OCI-LY3 (cell line): ENCODE measurements around the gene SLC17A2.

Experiments used
- H2AFZ ChIP-seq: fragments of 200-600, 300-600 bp; shearing (Covaris generic); 2 replicates; pipeline ENCODE4 v1.6.0; 2014; ENCODE audit warnings: antibody characterized with exemption, low read depth, low read length
- H3K27ac ChIP-seq: fragments of 200-600, 300-600 bp; sonication (generic); 2 replicates; pipeline ENCODE4 v1.5.1; 2014; ENCODE audit warnings: mild to moderate bottlenecking, low read length, moderate library complexity, mixed read lengths
- H3K27me3 ChIP-seq: fragments of 200-600, 300-600 bp; sonication (generic); 2 replicates; pipeline ENCODE4 v1.6.1; 2014; ENCODE audit warnings: low read depth, low read length, mixed read lengths
- H3K36me3 ChIP-seq: fragments of 200-600, 300-600 bp; sonication (generic); replicated peaks from 2 replicates; pipeline ENCODE3; 2014; ENCODE audit warnings: low read depth, low read length, mixed read lengths
- H3K4me1 ChIP-seq: fragments of 300-600, 200-600 bp; sonication (generic); 2 replicates; pipeline ENCODE4 v1.6.1; 2014; ENCODE audit warnings: low read length, mixed read lengths
- H3K4me2 ChIP-seq: fragments of 200-600, 300-600 bp; sonication (generic); 2 replicates; pipeline ENCODE4 v1.6.1; 2014; ENCODE audit warnings: low read length, mixed read lengths
- H3K4me3 ChIP-seq: fragments of 300-600, 200-600 bp; sonication (generic); 2 replicates; pipeline ENCODE4 v1.5.1; 2014; ENCODE audit warnings: antibody characterized with exemption, mild to moderate bottlenecking, low read length, moderate library complexity
- H3K79me2 ChIP-seq: fragments of 300-600, 200-600 bp; shearing (Covaris generic); 2 replicates; pipeline ENCODE4 v1.6.1; 2014; ENCODE audit warnings: mild to moderate bottlenecking, low read length, mixed read lengths
- H3K9ac ChIP-seq: fragments of 300-600, 200-600 bp; shearing (Covaris generic); 2 replicates; pipeline ENCODE4 v1.6.0; 2014; ENCODE audit warnings: mild to moderate bottlenecking, low read length, moderate library complexity
- H3K9me3 ChIP-seq: fragments of 200-600, 300-600 bp; shearing (Covaris generic); 2 replicates; pipeline ENCODE4 v1.6.1; 2014; ENCODE audit warnings: low read length, mixed read lengths; ENCODE audit not compliant: insufficient read depth
- H4K20me1 ChIP-seq: fragments of 200-600, 300-600 bp; sonication (generic); 2 replicates; pipeline ENCODE4 v1.6.1; 2016; ENCODE audit warnings: low read length, mixed read lengths; ENCODE audit not compliant: insufficient read depth
- CTCF ChIP-seq: fragments of 200-600, 300-600 bp; sonication (generic); IDR thresholded peaks from 2 replicates; pipeline ENCODE4 v1.5.1; 2014; ENCODE audit warnings: antibody characterized with exemption, low read length, low read depth
- EZH2phosphoT487 ChIP-seq: fragments of 200-600 bp; shearing (Covaris generic); IDR thresholded peaks from 2 replicates; pipeline ENCODE4 v1.6.1; 2018; ENCODE audit warnings: antibody characterized with exemption, mixed run types, low read depth

The SLC17A2 gene

GRCh38 chr6:25866011-25866410 lies 64.5 kb downstream of the SLC17A2 start:
- no peak for TF ChIP-seq CTCF
- TF ChIP-seq EZH2phosphoT487, result no peak
- no peaks in the 10 kb centered on the region for H3K9me3 ChIP-seq
- no peaks in the 10 kb centered on the region; the same call in 1 of the 2 replicates for H3K27me3 ChIP-seq
- no peak overlapping the region for H3K4me2 ChIP-seq
- no peaks in the 10 kb centered on the region for H4K20me1 ChIP-seq
- H3K4me3 ChIP-seq, result no peak overlapping the region
- no peak overlapping the region for H3K9ac ChIP-seq
- H2AFZ ChIP-seq, result no peak overlapping the region
- H3K36me3 ChIP-seq, result no peaks in the 10 kb centered on the region
- no peaks in the 10 kb centered on the region for H3K79me2 ChIP-seq
- no peaks in the 10 kb centered on the region for H3K4me1 ChIP-seq
- no peak overlapping the region for H3K27ac ChIP-seq

GRCh38 chr6:25863360-25863759 lies 67.1 kb downstream of the SLC17A2 start:
- no peak overlapping the region for H3K9ac ChIP-seq
- H2AFZ ChIP-seq, result no peak overlapping the region
- TF ChIP-seq CTCF, result no peak
- no peaks in the 10 kb centered on the region for H3K9me3 ChIP-seq
- H3K79me2 ChIP-seq, result no peaks in the 10 kb centered on the region
- no peaks in the 10 kb centered on the region for H3K4me1 ChIP-seq
- no peaks in the 10 kb centered on the region; the same call in 1 of the 2 replicates for H3K27me3 ChIP-seq
- no peak overlapping the region for H3K27ac ChIP-seq
- no peak overlapping the region for H3K4me2 ChIP-seq
- no peaks in the 10 kb centered on the region for H4K20me1 ChIP-seq
- H3K36me3 ChIP-seq, result no peaks in the 10 kb centered on the region
- H3K4me3 ChIP-seq, result no peak overlapping the region
